H1 (cell line): ENCODE data around the gene STOML1. TPM values are rescaled to one million over a fixed set of nuclear protein-coding genes. Genes with fewer than 3 reads are reported as not detected.

Experiments
- CTCF ChIA-PET: fragments of 300-600 bp; sonication (Branson Sonifier 250); formaldehyde crosslinking; loops from one replicate; lab custom pipeline; 2021; ENCODE audit not compliant: partially characterized antibody; lab: Charles Lee
- POLR2A ChIA-PET: fragments of 300-600 bp; sonication (Branson Sonifier 250); formaldehyde crosslinking; loops from one replicate; lab custom pipeline; 2021; ENCODE audit warnings: inconsistent platforms; ENCODE audit not compliant: partially characterized antibody; lab: Charles Lee
- DNase-seq, 2 experiments: peaks; one replicate each; pipeline versions ENCODE4 v3.0.0 to v3.0.0-alpha.2; 2010 to 2022; ENCODE audit warnings: low spot score in 2 of 2, low read depth in 1 of 2, mixed read lengths in 1 of 2
- FAIRE-seq: peaks from 2 replicates; lab custom pipeline; 2011; peaks lifted over from hg19 to GRCh38; lab: Jason Lieb, UNC
- H2AFZ ChIP-seq: 2 replicates; pipeline ENCODE4 v1.8.1; 2012; ENCODE audit warnings: low read length, inconsistent platforms
- H2AK5ac ChIP-seq: 2 replicates; pipeline ENCODE4 v1.6.1; 2013; ENCODE audit warnings: low read depth, low read length
- H2BK120ac ChIP-seq: replicated peaks from 2 replicates; pipeline ENCODE3; 2013; ENCODE audit warnings: low read depth, low read length, inconsistent platforms
- H2BK12ac ChIP-seq: 2 replicates; pipeline ENCODE4 v1.6.1; 2013; ENCODE audit warnings: low read depth, low read length
- H2BK15ac ChIP-seq: 2 replicates; pipeline ENCODE4 v1.6.1; 2013; ENCODE audit warnings: low read length
- H2BK20ac ChIP-seq: 2 replicates; pipeline ENCODE4 v1.6.1; 2013; ENCODE audit warnings: low read length
- H2BK5ac ChIP-seq: 2 replicates; pipeline ENCODE4 v1.6.1; 2013; ENCODE audit warnings: low read depth, low read length
- H3K14ac ChIP-seq: 2 replicates; pipeline ENCODE4 v1.6.1; 2013; ENCODE audit warnings: inconsistent platforms; ENCODE audit not compliant: insufficient read length
- H3K18ac ChIP-seq: 2 replicates; pipeline ENCODE4 v1.6.1; 2013; ENCODE audit warnings: low read length; ENCODE audit errors: extremely low read depth
- H3K23ac ChIP-seq: 2 replicates; pipeline ENCODE4 v1.6.1; 2013; ENCODE audit warnings: inconsistent platforms; ENCODE audit not compliant: insufficient read length
- H3K23me2 ChIP-seq: 2 replicates; pipeline ENCODE4 v1.6.1; 2013; ENCODE audit warnings: low read depth, low read length
- H3K27ac ChIP-seq: 2 replicates; pipeline ENCODE4 v1.6.1; 2011; ENCODE audit warnings: low read depth, low read length, inconsistent platforms
- H3K27me3 ChIP-seq, 4 experiments: replicated peaks in 1 of 4; 1 replicate in 1 of 4; 2 replicates in 3 of 4; pipeline versions ENCODE4 v1.6.1 to v1.8.1; 2011 to 2013; ENCODE audit warnings: low read length in 3 of 4, mild to moderate bottlenecking in 3 of 4, inconsistent platforms in 2 of 4, mixed read lengths in 2 of 4, moderate library complexity in 1 of 4; ENCODE audit not compliant: control insufficient read depth in 3 of 4, insufficient read depth in 3 of 4; ENCODE audit errors: extremely low read depth in 1 of 4
- H3K36me3 ChIP-seq, 4 experiments: 2 replicates each; pipeline versions ENCODE4 v1.6.1 to v1.8.1; 2011 to 2013; ENCODE audit warnings: mild to moderate bottlenecking in 4 of 4, low read length in 3 of 4, moderate library complexity in 2 of 4, control low read depth in 1 of 4, inconsistent platforms in 1 of 4; ENCODE audit not compliant: insufficient read depth in 4 of 4, control insufficient read depth in 2 of 4
- H3K4ac ChIP-seq: replicated peaks from 2 replicates; pipeline ENCODE3; 2013; ENCODE audit warnings: low read length, low read depth, mixed read lengths, inconsistent platforms; ENCODE audit not compliant: insufficient read length
- H3K4me1 ChIP-seq, 4 experiments: replicated peaks in 1 of 4; 1 replicate in 1 of 4; 2 replicates in 3 of 4; pipeline versions ENCODE4 v1.6.1 to v1.8.1; 2011 to 2013; ENCODE audit warnings: low read length in 3 of 4, inconsistent platforms in 2 of 4, mixed read lengths in 1 of 4; ENCODE audit not compliant: insufficient read depth in 4 of 4, control insufficient read depth in 3 of 4
- H3K4me2 ChIP-seq, 2 experiments: 2 replicates each; pipeline versions ENCODE4 v1.6.1 to v1.8.1; 2011 to 2013; ENCODE audit warnings: low read depth in 2 of 2, low read length in 2 of 2, control low read depth in 1 of 2, inconsistent platforms in 1 of 2, mild to moderate bottlenecking in 1 of 2; ENCODE audit not compliant: insufficient read depth in 1 of 2
- H3K4me3 ChIP-seq, 4 experiments: fragments of 200-600, 300-600 bp in 1 of 4; sonication (generic), shearing (Covaris generic), sonication (Bioruptor Twin) in 1 of 4; 2 replicates each; pipeline versions ENCODE4 v1.5.1 to v1.8.1; 2011 to 2016; ENCODE audit warnings: low read length in 4 of 4, low read depth in 3 of 4, control low read depth in 2 of 4, inconsistent platforms in 2 of 4, mild to moderate bottlenecking in 2 of 4, mixed read lengths in 1 of 4, moderate library complexity in 1 of 4; ENCODE audit not compliant: insufficient read depth in 2 of 4; ENCODE audit errors: extremely low read depth in 1 of 4
- H3K56ac ChIP-seq: replicated peaks from 2 replicates; pipeline ENCODE3; 2013; ENCODE audit warnings: low read depth, mild to moderate bottlenecking, mixed read lengths, low read length, inconsistent platforms; ENCODE audit not compliant: insufficient read length
- H3K79me1 ChIP-seq: 2 replicates; pipeline ENCODE4 v1.6.1; 2013; ENCODE audit warnings: low read depth, low read length, control low read depth
- H3K79me2 ChIP-seq, 2 experiments: 2 replicates each; pipeline versions ENCODE4 v1.6.1 to v1.8.1; 2012 to 2013; ENCODE audit warnings: low read length in 2 of 2, mild to moderate bottlenecking in 2 of 2, inconsistent platforms in 1 of 2; ENCODE audit not compliant: insufficient read depth in 2 of 2, control insufficient read depth in 1 of 2
- H3K9ac ChIP-seq, 4 experiments: replicated peaks in 1 of 4; 1 replicate in 1 of 4; 2 replicates in 3 of 4; pipeline versions ENCODE4 v1.6.1 to v1.8.1; 2011 to 2013; ENCODE audit warnings: low read depth in 3 of 4, low read length in 3 of 4, control low read depth in 2 of 4, mild to moderate bottlenecking in 2 of 4, moderate library complexity in 2 of 4, inconsistent platforms in 1 of 4; ENCODE audit errors: extremely low read depth in 1 of 4
- H3K9me3 ChIP-seq, 2 experiments: 2 replicates each; pipeline versions ENCODE4 v1.6.1 to v1.8.1; 2012 to 2013; ENCODE audit warnings: mild to moderate bottlenecking in 2 of 2, moderate library complexity in 2 of 2, control low read depth in 1 of 2, inconsistent platforms in 1 of 2, low read depth in 1 of 2, low read length in 1 of 2, mixed read lengths in 1 of 2; ENCODE audit not compliant: insufficient read depth in 2 of 2
- H4K20me1 ChIP-seq, 2 experiments: replicated peaks in 1 of 2; 2 replicates each; pipeline versions ENCODE3 to v1.8.1; 2011 to 2013; ENCODE audit warnings: inconsistent platforms in 2 of 2, low read length in 2 of 2, mild to moderate bottlenecking in 1 of 2; ENCODE audit not compliant: insufficient read depth in 2 of 2, control insufficient read depth in 1 of 2
- H4K5ac ChIP-seq: 2 replicates; pipeline ENCODE4 v1.6.1; 2013; ENCODE audit warnings: low read length, low read depth, mixed read lengths, inconsistent platforms; ENCODE audit not compliant: insufficient read length
- H4K8ac ChIP-seq: 2 replicates; pipeline ENCODE4 v1.8.0; 2013; ENCODE audit warnings: mild to moderate bottlenecking, moderate library complexity, low read length, inconsistent platforms; ENCODE audit not compliant: insufficient read depth; ENCODE audit errors: extremely low read depth
- H4K91ac ChIP-seq: replicated peaks from 2 replicates; pipeline ENCODE3; 2013; ENCODE audit warnings: low read length, mixed read lengths, inconsistent platforms; ENCODE audit not compliant: insufficient read length
- EGR1 ChIP-seq: IDR thresholded peaks from 2 replicates; pipeline ENCODE4 v1.6.1; 2011; ENCODE audit warnings: low read depth, low read length, borderline replicate concordance
- EP300 ChIP-seq, 2 experiments: IDR thresholded peaks; 1 replicate in 1 of 2; 2 replicates in 1 of 2; pipeline ENCODE4 v1.6.1; 2011 to 2012; ENCODE audit warnings: low read depth in 2 of 2, low read length in 2 of 2, mild to moderate bottlenecking in 2 of 2, borderline replicate concordance in 1 of 2, inconsistent platforms in 1 of 2, moderate library complexity in 1 of 2
- HDAC2 ChIP-seq, 2 experiments: fragments of 300-600 bp in 1 of 2; sonication (generic) in 1 of 2; IDR thresholded peaks; 2 replicates each; pipeline ENCODE4 v1.6.1; 2011 to 2012; ENCODE audit warnings: low read depth in 2 of 2, low read length in 2 of 2, mild to moderate bottlenecking in 2 of 2, moderate library complexity in 2 of 2, borderline replicate concordance in 1 of 2, inconsistent platforms in 1 of 2
- SIRT6 ChIP-seq: IDR thresholded peaks from one replicate; pipeline ENCODE4 v1.7.1; 2012; ENCODE audit warnings: low read length, inconsistent platforms
- YY1 ChIP-seq: IDR thresholded peaks from 2 replicates; pipeline ENCODE4 v1.6.1; 2011; ENCODE audit warnings: low read depth, mild to moderate bottlenecking, low read length
- WGBS, 2 experiments: shearing (Covaris generic) in 1 of 2; methylation state at CpG; one replicate each; pipeline versions ENCODE4 v1.1.6 to v1.1.7; 2013 to 2015; ENCODE audit warnings: low lambda C conversion rate in 2 of 2, mixed read lengths in 2 of 2, inconsistent platforms in 1 of 2, low coverage in 1 of 2, missing lambda C conversion rate in 1 of 2; ENCODE audit not compliant: insufficient replicate concordance in 2 of 2, insufficient coverage in 1 of 2, insufficient read length in 1 of 2; ENCODE audit errors: extremely low coverage in 1 of 2, missing lambda C conversion rate in 1 of 2; 5-methylcytosine and 5-hydroxymethylcytosine counted together
- polyA plus RNA-seq, 7 experiments: library from polyadenylated mRNA; depleted of rRNA in 3 of 7; stranded (reverse) in 5 of 7; unstranded in 2 of 7; fragments of >200 nt in 5 of 7; fragments of 200-250 nt in 2 of 7; gene quantifications; 1 replicate in 5 of 7; 2 replicates in 1 of 7; 4 replicates in 1 of 7; pipeline versions ENCODE4 v1.2.1 to v1.2.3, GENCODE V29; 2011 to 2013; ENCODE audit warnings: missing spikeins in 2 of 7, mixed read lengths in 2 of 7
- total RNA-seq: library from RNA; stranded (reverse); fragmentation: NEBNext Ultra II Directional; extraction: Animal tissue kit (Norgen Biotek cat#: 25700); gene quantifications from 2 replicates; pipeline ENCODE4 v1.2.1, GENCODE V29; 2021

Gene STOML1
- total and polyA plus RNA-seq, 2 of the 8 experiments (the other 6 are each of a cell fraction or from before 2014, with no cell fraction given), result 2.6 to 3.2 TPM

GRCh38 chr15:73946046-73946721 lies 45.9 kb downstream of the STOML1 start:
- Histone ChIP-seq H4K20me1 (peaks cover 0 to 2% of the 10 kb centered on the region in 2 experiments), H4K5ac (no peak overlapping the region), H3K4ac (no peak overlapping the region), H3K56ac (no peak overlapping the region), H3K27ac (no peak overlapping the region), H2BK15ac (no peak overlapping the region), H2AFZ (no peak overlapping the region), H3K23me2 (no peaks in the 10 kb centered on the region), H3K14ac (no peak overlapping the region), H3K4me1 (peaks cover 0 to 5% (median 2%) of the 10 kb centered on the region in 4 experiments; a peak in 6 of 7 replicates), H3K18ac (no peak overlapping the region), H3K23ac (no peak overlapping the region), H3K36me3 (no peaks in the 10 kb centered on the region), H3K79me2 (no peaks in the 10 kb centered on the region), H2AK5ac (no peak overlapping the region), H2BK120ac (no peak overlapping the region), H3K4me3 (no peak overlapping the region), H2BK12ac (no peak overlapping the region), H4K91ac (no peak overlapping the region), H3K27me3 (no peaks in the 10 kb centered on the region), H3K9ac (no peak overlapping the region), H4K8ac (no peak overlapping the region), H2BK20ac (no peak overlapping the region), H2BK5ac (no peak overlapping the region), H3K4me2 (no peak overlapping the region), H3K9me3 (no peaks in the 10 kb centered on the region), H3K79me1 (no peaks in the 10 kb centered on the region)
- ChIA-PET CTCF (interaction anchor here (0.6 to 1.1 kb wide), 7 partner anchors 11 to 373 kb away, joined by 3 to 4 read pairs (median 3); no protein-coding TSS in a partner anchor), POLR2A (no interaction called here)
- DNase-seq (no peak), FAIRE-seq (no peak)
- no peak for TF ChIP-seq EP300 (IDR thresholded peaks at IDR 0.05; ENCODE audit: borderline replicate concordance in 1 of 2, low read depth in 2 of 2, low read length in 2 of 2)
- TF ChIP-seq SIRT6, result no peak
- TF ChIP-seq YY1, result no peak
- TF ChIP-seq EGR1, result no peak
- TF ChIP-seq HDAC2 (IDR thresholded peaks at IDR 0.05; ENCODE audit: borderline replicate concordance in 1 of 2, low read depth in 2 of 2, low read length in 2 of 2), result no peak
- WGBS, 2 experiments, result 85% methylated on average over 9 of the region's 17 CpGs; no CpG with 5 or more reads in 1 of the 2 experiments
